Measurements from ENCODE around the gene VEGFB.

VEGFB gene

DNA sequence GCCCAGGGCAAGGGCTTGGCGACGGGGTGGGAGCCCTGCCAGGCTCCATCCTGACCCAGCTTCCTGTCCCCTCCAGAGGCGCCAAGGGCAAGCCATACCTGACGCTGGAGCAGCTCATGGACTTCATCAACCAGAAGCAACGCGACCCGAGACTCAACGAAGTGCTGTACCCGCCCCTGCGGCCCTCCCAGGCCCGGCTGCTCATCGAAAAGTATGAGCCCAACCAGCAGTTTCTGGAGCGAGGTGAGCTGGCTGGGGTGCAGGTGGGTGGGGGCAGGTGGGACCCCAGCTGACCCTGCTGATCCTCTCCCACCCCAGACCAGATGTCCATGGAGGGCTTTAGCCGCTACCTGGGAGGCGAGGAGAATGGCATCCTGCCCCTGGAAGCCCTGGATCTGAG lies 21.9 kb downstream of the VEGFB start:
- DNase-seq (ENCODE audit: extremely low read depth, insufficient read length) = no peak
- Histone ChIP-seq H3K27me3 (replicated peaks; ENCODE audit: control insufficient read depth, insufficient read depth, low read length) (no peaks in the 10 kb centered on the region), H3K36me3 (ENCODE audit: control insufficient read depth, insufficient read depth, low read length) (peaks cover 11% of the 10 kb centered on the region), H3K4me3 (replicated peaks; ENCODE audit: low read depth, low read length) (no peak overlapping the region)
- TF ChIP-seq, protein P1, sequence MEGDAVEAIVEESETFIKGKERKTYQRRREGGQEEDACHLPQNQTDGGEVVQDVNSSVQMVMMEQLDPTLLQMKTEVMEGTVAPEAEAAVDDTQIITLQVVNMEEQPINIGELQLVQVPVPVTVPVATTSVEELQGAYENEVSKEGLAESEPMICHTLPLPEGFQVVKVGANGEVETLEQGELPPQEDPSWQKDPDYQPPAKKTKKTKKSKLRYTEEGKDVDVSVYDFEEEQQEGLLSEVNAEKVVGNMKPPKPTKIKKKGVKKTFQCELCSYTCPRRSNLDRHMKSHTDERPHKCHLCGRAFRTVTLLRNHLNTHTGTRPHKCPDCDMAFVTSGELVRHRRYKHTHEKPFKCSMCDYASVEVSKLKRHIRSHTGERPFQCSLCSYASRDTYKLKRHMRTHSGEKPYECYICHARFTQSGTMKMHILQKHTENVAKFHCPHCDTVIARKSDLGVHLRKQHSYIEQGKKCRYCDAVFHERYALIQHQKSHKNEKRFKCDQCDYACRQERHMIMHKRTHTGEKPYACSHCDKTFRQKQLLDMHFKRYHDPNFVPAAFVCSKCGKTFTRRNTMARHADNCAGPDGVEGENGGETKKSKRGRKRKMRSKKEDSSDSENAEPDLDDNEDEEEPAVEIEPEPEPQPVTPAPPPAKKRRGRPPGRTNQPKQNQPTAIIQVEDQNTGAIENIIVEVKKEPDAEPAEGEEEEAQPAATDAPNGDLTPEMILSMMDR (IDR thresholded peaks at IDR 0.05; ENCODE audit: insufficient read depth, low read length, poor library complexity, severe bottlenecking) = no peak

DNA sequence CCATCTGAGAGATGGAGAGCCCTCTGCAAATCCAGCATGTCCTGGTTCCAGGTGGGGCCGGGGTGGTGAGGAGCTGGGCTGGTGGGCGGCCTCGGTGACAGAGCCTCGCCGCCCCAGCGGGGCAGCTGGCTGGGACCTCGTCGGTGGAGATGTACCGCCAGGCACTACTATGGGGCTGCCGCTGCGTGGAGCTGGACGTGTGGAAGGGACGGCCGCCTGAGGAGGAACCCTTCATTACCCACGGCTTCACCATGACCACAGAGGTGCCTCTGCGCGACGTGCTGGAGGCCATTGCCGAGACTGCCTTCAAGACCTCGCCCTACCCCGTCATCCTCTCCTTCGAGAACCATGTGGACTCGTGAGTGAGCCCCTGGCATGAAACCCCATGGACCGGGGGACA lies 24.0 kb downstream of the VEGFB start:
- Histone ChIP-seq H3K36me3 (ENCODE audit: control insufficient read depth, insufficient read depth, low read length) (peaks cover 16% of the 10 kb centered on the region), H3K4me3 (replicated peaks; ENCODE audit: low read depth, low read length) (no peak overlapping the region), H3K27me3 (replicated peaks; ENCODE audit: control insufficient read depth, insufficient read depth, low read length) (no peaks in the 10 kb centered on the region)
- no peak for DNase-seq (ENCODE audit: extremely low read depth, insufficient read length)
- TF ChIP-seq, protein P1 (IDR thresholded peaks at IDR 0.05; ENCODE audit: insufficient read depth, low read length, poor library complexity, severe bottlenecking) = no peak

DNA sequence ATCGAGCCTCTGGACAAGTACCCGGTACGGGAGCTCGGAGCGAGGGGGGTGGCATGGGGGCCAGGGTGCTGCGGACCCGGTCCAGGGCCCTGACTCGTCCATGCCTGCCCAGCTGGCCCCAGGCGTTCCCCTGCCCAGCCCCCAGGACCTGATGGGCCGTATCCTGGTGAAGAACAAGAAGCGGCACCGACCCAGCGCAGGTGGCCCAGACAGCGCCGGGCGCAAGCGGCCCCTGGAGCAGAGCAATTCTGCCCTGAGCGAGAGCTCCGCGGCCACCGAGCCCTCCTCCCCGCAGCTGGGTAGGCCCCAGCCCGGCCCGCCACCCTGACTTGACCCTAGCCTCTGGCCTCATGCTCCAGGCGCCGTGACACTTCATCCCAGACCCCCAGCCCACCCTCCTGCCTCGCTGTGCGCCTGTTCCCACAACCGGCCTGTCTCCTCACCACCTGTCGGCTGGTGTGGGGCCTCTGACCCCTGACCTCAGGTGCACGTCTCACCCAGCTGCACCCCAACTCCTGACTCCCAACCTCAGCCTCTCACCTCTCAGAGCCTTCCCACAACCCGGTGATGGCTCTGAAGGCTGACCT lies 24.7 kb downstream of the VEGFB start:
- TF ChIP-seq, protein P1 (IDR thresholded peaks at IDR 0.05; ENCODE audit: insufficient read depth, low read length, poor library complexity, severe bottlenecking) = no peak
- H3K4me3 ChIP-seq (replicated peaks; ENCODE audit: low read depth, low read length) = no peak overlapping the region
- H3K27me3 ChIP-seq (replicated peaks; ENCODE audit: control insufficient read depth, insufficient read depth, low read length) = no peaks in the 10 kb centered on the region
- DNase-seq (ENCODE audit: extremely low read depth, insufficient read length) = no peak
- peaks cover 16% of the 10 kb centered on the region for H3K36me3 ChIP-seq (ENCODE audit: control insufficient read depth, insufficient read depth, low read length)

DNA sequence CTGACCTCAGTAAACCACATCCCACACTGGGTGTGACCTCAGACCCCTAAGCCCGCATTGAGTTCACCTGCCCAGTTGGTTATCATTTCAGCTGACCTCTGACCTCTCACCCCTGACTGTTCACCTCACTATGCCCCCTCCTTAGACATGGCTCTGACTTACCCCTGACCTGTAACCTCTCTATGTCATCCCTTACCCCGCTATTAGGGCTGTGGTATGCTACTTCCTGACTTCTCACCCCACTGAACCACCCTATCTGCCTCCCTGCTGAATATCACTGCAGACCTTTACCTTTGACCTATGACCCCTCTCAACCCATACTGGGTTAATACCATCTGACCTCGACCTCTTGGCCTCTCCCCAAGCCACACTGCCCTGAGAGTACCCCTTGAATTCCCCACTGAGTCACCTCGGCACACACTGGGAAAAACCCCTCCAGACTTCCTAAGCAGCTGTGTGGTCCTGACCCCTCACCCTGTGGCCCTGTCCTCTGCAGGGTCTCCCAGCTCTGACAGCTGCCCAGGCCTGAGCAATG lies 25.2 kb downstream of the VEGFB start:
- no peaks in the 10 kb centered on the region for H3K27me3 ChIP-seq (replicated peaks; ENCODE audit: control insufficient read depth, insufficient read depth, low read length)
- H3K4me3 ChIP-seq (replicated peaks; ENCODE audit: low read depth, low read length) = no peak overlapping the region
- no peak for DNase-seq (ENCODE audit: extremely low read depth, insufficient read length)
- TF ChIP-seq, protein P1 (IDR thresholded peaks at IDR 0.05; ENCODE audit: insufficient read depth, low read length, poor library complexity, severe bottlenecking) = no peak
- H3K36me3 ChIP-seq (ENCODE audit: control insufficient read depth, insufficient read depth, low read length) = peaks cover 16% of the 10 kb centered on the region

DNA sequence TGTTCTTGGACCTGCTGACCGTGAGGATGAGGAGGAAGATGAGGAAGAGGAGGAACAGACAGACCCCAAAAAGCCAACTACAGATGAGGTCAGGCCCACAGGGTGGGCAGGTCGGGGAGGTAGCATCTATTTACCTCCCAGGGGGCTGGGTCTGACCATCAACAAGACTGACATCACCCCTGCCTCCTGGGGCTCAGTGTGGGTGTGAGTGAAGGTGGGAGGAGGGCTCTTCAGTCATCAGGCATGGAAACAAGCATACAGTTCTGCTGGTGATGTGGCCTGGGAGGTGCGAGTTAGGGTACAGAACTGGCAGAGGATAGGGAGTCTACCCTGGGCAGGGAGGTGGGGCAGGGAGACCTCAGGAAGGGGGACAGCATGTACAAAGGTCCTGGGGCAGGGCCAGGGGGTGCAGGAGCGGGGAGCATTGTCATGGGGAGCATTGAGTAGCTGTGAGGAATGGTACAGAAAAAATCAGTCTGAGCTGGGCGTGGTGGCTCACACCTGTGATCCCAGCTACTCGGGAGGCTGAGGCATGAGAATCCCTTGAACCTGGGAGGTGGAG lies 25.8 kb downstream of the VEGFB start:
- DNase-seq (ENCODE audit: extremely low read depth, insufficient read length) = no peak
- H3K27me3 ChIP-seq (replicated peaks; ENCODE audit: control insufficient read depth, insufficient read depth, low read length) = no peaks in the 10 kb centered on the region
- peaks cover 16% of the 10 kb centered on the region for H3K36me3 ChIP-seq (ENCODE audit: control insufficient read depth, insufficient read depth, low read length)
- TF ChIP-seq, protein P1 (IDR thresholded peaks at IDR 0.05; ENCODE audit: insufficient read depth, low read length, poor library complexity, severe bottlenecking) = no peak
- no peak overlapping the region for H3K4me3 ChIP-seq (replicated peaks; ENCODE audit: low read depth, low read length)
